DOHH2 (cell line): ENCODE results near the gene LRRC3.
A peak's percentile ranks its signal among the peaks of the same experiment; 100 is the strongest.

ENCODE experiments used
- H3F3A ChIP-seq: fragments of 200-600 bp; sonication (generic), shearing (Covaris generic); 2 replicates; pipeline ENCODE4 v1.6.0; 2016; ENCODE audit warnings: antibody characterized with exemption, mild to moderate bottlenecking; ENCODE audit not compliant: control insufficient read depth, insufficient read depth
- H3K27ac ChIP-seq: fragments of 200-600 bp; sonication (generic); 2 replicates; pipeline ENCODE4 v1.5.1; 2014; ENCODE audit warnings: low read depth, mild to moderate bottlenecking, low read length, moderate library complexity
- H3K27me3 ChIP-seq: fragments of 200-600 bp; sonication (generic); 2 replicates; pipeline ENCODE4 v1.6.1; 2014; ENCODE audit warnings: mild to moderate bottlenecking, low read length, mixed read lengths; ENCODE audit not compliant: control insufficient read depth
- H3K36me3 ChIP-seq: fragments of 200-600 bp; sonication (generic); 2 replicates; pipeline ENCODE4 v1.6.1; 2014; ENCODE audit warnings: mild to moderate bottlenecking, low read length, moderate library complexity, mixed read lengths; ENCODE audit not compliant: control insufficient read depth
- H3K4me1 ChIP-seq: fragments of 200-600 bp; sonication (generic); 2 replicates; pipeline ENCODE4 v1.6.1; 2014; ENCODE audit warnings: mild to moderate bottlenecking, low read length, mixed read lengths; ENCODE audit not compliant: control insufficient read depth
- H3K4me2 ChIP-seq: fragments of 200-600 bp; sonication (generic); 2 replicates; pipeline ENCODE4 v1.6.0; 2014; ENCODE audit warnings: mild to moderate bottlenecking, low read length, moderate library complexity
- H3K4me3 ChIP-seq: fragments of 200-600 bp; sonication (generic); 2 replicates; pipeline ENCODE4 v1.5.1; 2014; ENCODE audit warnings: mild to moderate bottlenecking, low read length, mixed read lengths
- H3K79me2 ChIP-seq: fragments of 200-600 bp; sonication (generic); 2 replicates; pipeline ENCODE4 v1.6.1; 2014; ENCODE audit warnings: mild to moderate bottlenecking, low read length, mixed read lengths; ENCODE audit not compliant: control insufficient read depth
- H3K9me2 ChIP-seq: fragments of 200-600 bp; sonication (generic); replicated peaks from 2 replicates; pipeline ENCODE4 v1.6.1; 2014; ENCODE audit warnings: mild to moderate bottlenecking, low read length, mixed read lengths; ENCODE audit not compliant: control insufficient read depth
- H3K9me3 ChIP-seq: fragments of 200-600 bp; sonication (generic); 2 replicates; pipeline ENCODE4 v1.6.1; 2014; ENCODE audit warnings: antibody characterized with exemption, low read length, mixed read lengths; ENCODE audit not compliant: control insufficient read depth, insufficient read depth
- H4K20me1 ChIP-seq: fragments of 200-600 bp; sonication (generic); 2 replicates; pipeline ENCODE4 v1.6.0; 2014; ENCODE audit warnings: low read depth, mild to moderate bottlenecking, antibody characterized with exemption, low read length, moderate library complexity; ENCODE audit not compliant: control insufficient read depth, insufficient read depth
- CTCF ChIP-seq: fragments of 200-600 bp; sonication (generic); IDR thresholded peaks from one replicate; pipeline ENCODE4 v1.5.1; 2014; ENCODE audit warnings: antibody characterized with exemption, mild to moderate bottlenecking, low read depth, low read length; ENCODE audit not compliant: poor library complexity, severe bottlenecking
- EZH2phosphoT487 ChIP-seq: fragments of 200-600 bp; sonication (generic); IDR thresholded peaks from 2 replicates; pipeline ENCODE4 v1.6.1; 2017; ENCODE audit warnings: borderline replicate concordance, mild to moderate bottlenecking, antibody characterized with exemption, low read length, moderate library complexity, mixed read lengths

LRRC3 gene

GRCh38 chr21:44443891-44444285, 11.4 kb upstream of the LRRC3 start:
- no peak overlapping the region for H3K4me3 ChIP-seq
- no peak overlapping the region for H3K4me2 ChIP-seq
- no peaks in the 10 kb centered on the region for H3K79me2 ChIP-seq
- no peaks in the 10 kb centered on the region for H4K20me1 ChIP-seq
- H3K9me2 ChIP-seq: no peaks in the 10 kb centered on the region
- H3K36me3 ChIP-seq: no peaks in the 10 kb centered on the region
- H3K9me3 ChIP-seq: no peaks in the 10 kb centered on the region
- no peaks in the 10 kb centered on the region for H3K27me3 ChIP-seq
- H3F3A ChIP-seq: no peaks in the 10 kb centered on the region
- TF ChIP-seq EZH2phosphoT487: no peak
- TF ChIP-seq CTCF: no peak
- H3K4me1 ChIP-seq: no peaks in the 10 kb centered on the region
- H3K27ac ChIP-seq: no peak overlapping the region

GRCh38 chr21:44444286-44444931, 10.9 kb upstream of the LRRC3 start:
- no peaks in the 10 kb centered on the region for H3K9me3 ChIP-seq
- H3K27ac ChIP-seq: no peak overlapping the region
- H3K4me1 ChIP-seq: no peaks in the 10 kb centered on the region
- no peak overlapping the region for H3K4me2 ChIP-seq
- no peaks in the 10 kb centered on the region for H3F3A ChIP-seq
- no peaks in the 10 kb centered on the region for H3K79me2 ChIP-seq
- peak; percentile 62 for TF ChIP-seq CTCF
- no peak for TF ChIP-seq EZH2phosphoT487
- no peak overlapping the region for H3K4me3 ChIP-seq
- H3K9me2 ChIP-seq: no peaks in the 10 kb centered on the region
- H3K27me3 ChIP-seq: no peaks in the 10 kb centered on the region
- no peaks in the 10 kb centered on the region for H3K36me3 ChIP-seq
- H4K20me1 ChIP-seq: no peaks in the 10 kb centered on the region

GRCh38 chr21:44445145-44445812, 10.0 kb upstream of the LRRC3 start:
- no peaks in the 10 kb centered on the region for H3K4me1 ChIP-seq

More at GRCh38 chr21:44445145-44445812, 10.0 kb upstream of the LRRC3 start:
- Histone ChIP-seq H3F3A (no peaks in the 10 kb centered on the region), H3K4me2 (no peak overlapping the region), H3K4me3 (no peak overlapping the region), H4K20me1 (no peaks in the 10 kb centered on the region), H3K27ac (no peak overlapping the region), H3K27me3 (no peaks in the 10 kb centered on the region), H3K36me3 (no peaks in the 10 kb centered on the region), H3K9me3 (no peaks in the 10 kb centered on the region), H3K9me2 (no peaks in the 10 kb centered on the region), H3K79me2 (no peaks in the 10 kb centered on the region)
- no peak for TF ChIP-seq EZH2phosphoT487
- TF ChIP-seq CTCF: no peak
